GM21723 (cell line): Measurements from ENCODE around the gene ZMIZ1.
A peak's percentile ranks its signal among the peaks of the same experiment; 100 is the strongest.

Source experiments
- ATAC-seq: cut with Tn5 transposase; IDR thresholded peaks from one replicate; pipeline ENCODE4 v1.9.1; 2021; ENCODE audit warnings: mild to moderate bottlenecking, moderate library complexity; ENCODE audit not compliant: unreplicated experiment

ZMIZ1 gene

GRCh38 chr10:79183468-79183865 is 114.7 kb downstream of the ZMIZ1 start:
- no peak for ATAC-seq

- ATAC-seq, result no peak
These were observed 115.4 kb downstream of the ZMIZ1 start for GRCh38 chr10:79184145-79184625.

- ATAC-seq, result no peak
These were observed 115.9 kb downstream of the ZMIZ1 start for GRCh38 chr10:79184657-79185056.

- ATAC-seq, result no peak
These were observed 116.5 kb downstream of the ZMIZ1 start for GRCh38 chr10:79185067-79185774.

- no peak for ATAC-seq
These were observed 117.1 kb downstream of the ZMIZ1 start for GRCh38 chr10:79185796-79186374.

- ATAC-seq, result no peak
These were observed 117.8 kb downstream of the ZMIZ1 start for GRCh38 chr10:79186486-79187120.

- no peak for ATAC-seq
These were observed 118.6 kb downstream of the ZMIZ1 start for GRCh38 chr10:79187121-79187940.

GRCh38 chr10:79188154-79188965 is 119.6 kb downstream of the ZMIZ1 start:
- no peak for ATAC-seq

GRCh38 chr10:79189181-79189580 is 120.4 kb downstream of the ZMIZ1 start:
- no peak for ATAC-seq

GRCh38 chr10:79189853-79190435 is 121.2 kb downstream of the ZMIZ1 start:
- ATAC-seq, result no peak

GRCh38 chr10:79190740-79191261 is 122.0 kb downstream of the ZMIZ1 start:
- ATAC-seq, result no peak

- no peak for ATAC-seq
These were observed 123.3 kb downstream of the ZMIZ1 start for GRCh38 chr10:79191951-79192676.

GRCh38 chr10:79192677-79193003 is 123.9 kb downstream of the ZMIZ1 start:
- ATAC-seq, result no peak

- no peak for ATAC-seq
These were observed 125.1 kb downstream of the ZMIZ1 start for GRCh38 chr10:79193694-79194382.

- peak; percentile 86 for ATAC-seq
These were observed 126.5 kb downstream of the ZMIZ1 start for GRCh38 chr10:79195091-79195923.

GRCh38 chr10:79196470-79197461 is 128.0 kb downstream of the ZMIZ1 start:
- ATAC-seq, result peak; percentile 58

- no peak for ATAC-seq
These were observed 128.8 kb downstream of the ZMIZ1 start for GRCh38 chr10:79197558-79197957.
